Gastrocnemius medialis (tissue), 4 donors: Measurements from ENCODE around the gene PCLO. TPM values are rescaled to one million over a fixed set of nuclear protein-coding genes. Genes with fewer than 3 reads are reported as not detected.

Experiments
- ATAC-seq, 2 donors: fragments of 150-250 bp; one replicate each; pipeline ENCODE4 v1.9.1; 2016
- DNase-seq, 2 donors: peaks; one replicate each; pipeline ENCODE4 v3.0.0-alpha.2; 2019
- H3K27ac ChIP-seq, 4 donors: fragments of 200-600 bp; sonication (generic); 1 replicate in 1 of 4; 2 replicates in 3 of 4; pipeline ENCODE4 v1.5.1; 2016 to 2018; ENCODE audit warnings: mild to moderate bottlenecking in 2 of 4, moderate library complexity in 1 of 4
- H3K27me3 ChIP-seq, 3 donors: fragments of 200-600 bp; sonication (generic) in 2 of 3; 1 replicate in 1 of 3; 2 replicates in 2 of 3; pipeline versions ENCODE4 v1.5.1 to v1.6.0; 2016 to 2019; ENCODE audit warnings: mild to moderate bottlenecking in 1 of 3, moderate library complexity in 1 of 3
- H3K36me3 ChIP-seq, 2 donors: fragments of 200-600 bp; sonication (generic) in 1 of 2; one replicate each; pipeline ENCODE4 v1.5.1; 2017 to 2018
- H3K4me1 ChIP-seq, 2 donors: fragments of 200-600 bp; sonication (generic) in 1 of 2; one replicate each; pipeline ENCODE4 v1.5.1; 2016 to 2017; ENCODE audit warnings: mild to moderate bottlenecking in 2 of 2
- H3K4me3 ChIP-seq, 4 donors: fragments of 200-600 bp; sonication (generic) in 3 of 4; 1 replicate in 1 of 4; 2 replicates in 3 of 4; pipeline ENCODE4 v1.5.1; 2016 to 2019; ENCODE audit warnings: mild to moderate bottlenecking in 2 of 4
- H3K9me3 ChIP-seq, 3 donors: fragments of 200-600 bp; sonication (generic) in 2 of 3; 1 replicate in 1 of 3; 2 replicates in 2 of 3; pipeline ENCODE4 v1.5.1; 2016 to 2019
- CTCF ChIP-seq, 5 experiments: fragments of 450-650 bp in 3 of 5; fragments of 200-600 bp in 2 of 5; sonication (generic) in 2 of 5; IDR thresholded peaks in 4 of 5; conservative IDR thresholded peaks in 1 of 5; 1 replicate in 4 of 5; 2 replicates in 1 of 5; pipeline ENCODE4 v1.5.1; 2016 to 2019; ENCODE audit warnings: antibody characterized with exemption in 5 of 5, mild to moderate bottlenecking in 3 of 5, moderate library complexity in 3 of 5
- POLR2A ChIP-seq, 2 donors: fragments of 450-650 bp; IDR thresholded peaks; one replicate each; pipeline ENCODE4 v1.6.1; 2017; ENCODE audit warnings: antibody characterized with exemption in 2 of 2, mild to moderate bottlenecking in 2 of 2, moderate library complexity in 2 of 2
- in situ Hi-C, 4 donors: fragments of 200-750 bp; cut with MboI; loops; one replicate each; pipeline versions ENCODE4 v1.15.0 to v1.8.0; 2017; ENCODE audit warnings: low sequenced_read_pairs in 4 of 4
- intact Hi-C: fragments of 100-400 bp; cut with DNase I; formaldehyde crosslinking; loops from one replicate; pipeline ENCODE4 v1.15.1; 2023; ENCODE audit warnings: low total_unique reads
- total RNA-seq, 4 donors: library from RNA; depleted of rRNA; stranded (reverse); fragments of >200 nt; gene quantifications; one replicate each; pipeline versions ENCODE4 v1.1.0 to v1.2.3, GENCODE V29; 2016

PCLO gene
- total RNA-seq, 4 donors from 2014 or later: 0.05 to 0.29 TPM; not detected in 2

- in situ Hi-C loops: no loop called here
- H3K36me3 ChIP-seq: no peaks in the 10 kb centered on the region
- no peaks in the 10 kb centered on the region for H3K9me3 ChIP-seq
- peaks cover 0 to under 1% (median 0%) of the 10 kb centered on the region in 3 donors for H3K27me3 ChIP-seq
- DNase-seq (no peak), ATAC-seq (no peak)
- H3K27ac ChIP-seq: no peak overlapping the region
- no peak overlapping the region for H3K4me3 ChIP-seq
- TF ChIP-seq CTCF (IDR thresholded peaks at IDR 0.05 in 4 of 5, conservative IDR thresholded peaks at IDR 0.05 in 1 of 5) (no peak), POLR2A (IDR thresholded peaks at IDR 0.05) (no peak)
- H3K4me1 ChIP-seq: no peaks in the 10 kb centered on the region
- intact Hi-C loops: no loop called here
Measured at GRCh38 chr7:83155407-83155806, 7.3 kb downstream of the PCLO start.

GRCh38 chr7:83153419-83153818 is 9.3 kb downstream of the PCLO start:
- no peak overlapping the region for H3K27ac ChIP-seq
- H3K27me3 ChIP-seq: no peaks in the 10 kb centered on the region
- no peak overlapping the region for H3K4me3 ChIP-seq
- ATAC-seq: no peak
- H3K4me1 ChIP-seq: no peaks in the 10 kb centered on the region
- DNase-seq: no peak
- in situ Hi-C loops (no loop called here), intact Hi-C loops (no loop called here)
- H3K9me3 ChIP-seq: no peaks in the 10 kb centered on the region
- H3K36me3 ChIP-seq: no peaks in the 10 kb centered on the region
- no peak for TF ChIP-seq CTCF (IDR thresholded peaks at IDR 0.05 in 4 of 5, conservative IDR thresholded peaks at IDR 0.05 in 1 of 5)
- TF ChIP-seq POLR2A (IDR thresholded peaks at IDR 0.05): no peak

DNA sequence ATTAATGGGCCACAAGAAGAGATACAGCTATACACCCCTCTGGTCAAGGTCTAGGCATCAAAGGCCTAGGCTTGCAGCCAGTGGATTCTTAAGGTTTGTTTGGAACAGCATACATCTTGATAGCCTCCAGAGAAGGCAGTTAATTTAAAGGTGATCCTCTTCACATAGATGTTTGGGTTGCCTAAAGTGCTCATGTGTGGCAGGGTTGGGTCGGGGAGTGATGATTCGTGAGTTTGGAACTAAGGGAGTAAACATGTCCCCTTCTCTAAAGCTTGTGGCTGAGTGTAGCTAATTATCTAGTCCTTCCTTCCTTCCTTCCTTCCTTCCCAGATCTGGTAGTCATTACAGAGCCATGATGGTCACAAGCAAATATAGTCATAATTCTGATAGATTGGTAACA is 12.4 kb downstream of the PCLO start:
- H3K9me3 ChIP-seq: no peaks in the 10 kb centered on the region
- H3K4me3 ChIP-seq: no peak overlapping the region
- no peaks in the 10 kb centered on the region for H3K4me1 ChIP-seq
- ATAC-seq: no peak
- no peak for DNase-seq
- no peaks in the 10 kb centered on the region for H3K36me3 ChIP-seq
- TF ChIP-seq CTCF (IDR thresholded peaks at IDR 0.05 in 4 of 5, conservative IDR thresholded peaks at IDR 0.05 in 1 of 5): no peak
- TF ChIP-seq POLR2A (IDR thresholded peaks at IDR 0.05): no peak
- intact Hi-C loops (no loop called here), in situ Hi-C loops (no loop called here)
- H3K27me3 ChIP-seq: no peaks in the 10 kb centered on the region
- no peak overlapping the region for H3K27ac ChIP-seq

GRCh38 chr7:83149466-83149865 is 13.2 kb downstream of the PCLO start:
- DNase-seq (no peak), ATAC-seq (no peak)
- in situ Hi-C loops: no loop called here

More at GRCh38 chr7:83149466-83149865, 13.2 kb downstream of the PCLO start:
- Histone ChIP-seq H3K4me1 (no peaks in the 10 kb centered on the region), H3K9me3 (no peaks in the 10 kb centered on the region), H3K36me3 (no peaks in the 10 kb centered on the region), H3K4me3 (no peak overlapping the region), H3K27ac (no peak overlapping the region), H3K27me3 (no peaks in the 10 kb centered on the region)
- no peak for TF ChIP-seq POLR2A (IDR thresholded peaks at IDR 0.05)
- TF ChIP-seq CTCF (IDR thresholded peaks at IDR 0.05 in 4 of 5, conservative IDR thresholded peaks at IDR 0.05 in 1 of 5): no peak
- intact Hi-C loops: no loop called here
